Liver (tissue), 9 donors: Measurements from ENCODE around the gene C22orf31. TPM values are rescaled to one million over a fixed set of nuclear protein-coding genes. Genes with fewer than 3 reads are reported as not detected.

Source experiments
- DNase-seq: peaks from one replicate; pipeline ENCODE4 v3.0.0-alpha.2; 2017; ENCODE audit warnings: low spot score
- H3K27ac ChIP-seq, 2 donors: one replicate each; pipeline ENCODE4 v1.7.0; 2013; ENCODE audit warnings: inconsistent platforms in 2 of 2, low read length in 2 of 2, control low read depth in 1 of 2, low read depth in 1 of 2, mild to moderate bottlenecking in 1 of 2
- H3K27me3 ChIP-seq, 4 donors: one replicate each; pipeline versions ENCODE4 v1.6.1 to v1.7.0; 2013; ENCODE audit warnings: low read length in 3 of 4, inconsistent platforms in 1 of 4, mild to moderate bottlenecking in 1 of 4, moderate library complexity in 1 of 4; ENCODE audit not compliant: control insufficient read depth in 4 of 4, insufficient read depth in 4 of 4
- H3K36me3 ChIP-seq, 4 donors: one replicate each; pipeline versions ENCODE4 v1.6.1 to v1.7.0; 2013; ENCODE audit warnings: low read length in 3 of 4, mild to moderate bottlenecking in 3 of 4, low read depth in 1 of 4, moderate library complexity in 1 of 4; ENCODE audit not compliant: control insufficient read depth in 4 of 4, insufficient read depth in 3 of 4
- H3K4me1 ChIP-seq, 4 donors: one replicate each; pipeline versions ENCODE4 v1.6.1 to v1.7.0; 2013; ENCODE audit warnings: low read length in 3 of 4, mild to moderate bottlenecking in 3 of 4, moderate library complexity in 1 of 4; ENCODE audit not compliant: control insufficient read depth in 4 of 4, insufficient read depth in 4 of 4
- H3K4me3 ChIP-seq, 3 donors: one replicate each; pipeline versions ENCODE4 v1.6.1 to v1.7.0; 2013; ENCODE audit warnings: low read length in 3 of 3, control low read depth in 1 of 3, low read depth in 1 of 3, mild to moderate bottlenecking in 1 of 3
- H3K9ac ChIP-seq, 2 donors: one replicate each; pipeline ENCODE4 v1.7.0; 2013; ENCODE audit warnings: low read length in 2 of 2, mild to moderate bottlenecking in 2 of 2, moderate library complexity in 2 of 2, control low read depth in 1 of 2, low read depth in 1 of 2
- H3K9me3 ChIP-seq, 4 donors: one replicate each; pipeline versions ENCODE4 v1.6.1 to v1.7.0; 2013; ENCODE audit warnings: low read length in 3 of 4; ENCODE audit not compliant: control insufficient read depth in 4 of 4
- EGR1 ChIP-seq, 2 donors: IDR thresholded peaks; 2 replicates each; pipeline ENCODE4 v1.6.1; 2016 to 2018; ENCODE audit warnings: antibody characterized with exemption in 2 of 2, low read depth in 2 of 2
- FOXA1 ChIP-seq: IDR thresholded peaks from 2 replicates; pipeline ENCODE4 v1.6.1; 2016; ENCODE audit warnings: antibody characterized with exemption
- FOXA2 ChIP-seq: IDR thresholded peaks from 2 replicates; pipeline ENCODE4 v1.6.1; 2016; ENCODE audit warnings: antibody characterized with exemption
- GABPA ChIP-seq, 2 donors: IDR thresholded peaks in 1 of 2; conservative IDR thresholded peaks in 1 of 2; 2 replicates each; pipeline ENCODE4 v1.6.1; 2016; ENCODE audit warnings: antibody characterized with exemption in 2 of 2, mild to moderate bottlenecking in 1 of 2, moderate library complexity in 1 of 2
- HNF4A ChIP-seq, 2 donors: conservative IDR thresholded peaks; 2 replicates each; pipeline ENCODE4 v1.6.1; 2016; ENCODE audit warnings: antibody characterized with exemption in 2 of 2, mild to moderate bottlenecking in 2 of 2
- HNF4G ChIP-seq: IDR thresholded peaks from 2 replicates; pipeline ENCODE4 v1.6.1; 2016; ENCODE audit warnings: antibody characterized with exemption
- NR2F2 ChIP-seq: IDR thresholded peaks from 2 replicates; pipeline ENCODE4 v1.6.1; 2016; ENCODE audit warnings: antibody characterized with exemption
- RAD21 ChIP-seq, 2 donors: IDR thresholded peaks; 2 replicates each; pipeline ENCODE4 v1.6.1; 2016; ENCODE audit warnings: antibody characterized with exemption in 2 of 2, mild to moderate bottlenecking in 2 of 2
- REST ChIP-seq: IDR thresholded peaks from 2 replicates; pipeline ENCODE4 v1.6.1; 2016; ENCODE audit warnings: antibody characterized with exemption, mild to moderate bottlenecking
- RXRA ChIP-seq, 2 donors: IDR thresholded peaks; 2 replicates each; pipeline ENCODE4 v1.6.1; 2017 to 2018; ENCODE audit warnings: antibody characterized with exemption in 2 of 2, mild to moderate bottlenecking in 1 of 2
- SP1 ChIP-seq: IDR thresholded peaks from 2 replicates; pipeline ENCODE4 v1.6.1; 2018; ENCODE audit warnings: antibody characterized with exemption, mild to moderate bottlenecking
- TAF1 ChIP-seq: conservative IDR thresholded peaks from 2 replicates; pipeline ENCODE4 v1.6.1; 2016; ENCODE audit warnings: antibody characterized with exemption, mild to moderate bottlenecking
- YY1 ChIP-seq: IDR thresholded peaks from 2 replicates; pipeline ENCODE4 v1.6.1; 2016; ENCODE audit warnings: antibody characterized with exemption, mild to moderate bottlenecking
- WGBS: extraction: QIAGEN DNeasy Blood & Tissue Kit; methylation state at CpG from one replicate; pipeline ENCODE4 v1.1.7; 2013; 5-methylcytosine and 5-hydroxymethylcytosine counted together
- polyA plus RNA-seq, 2 donors: library from polyadenylated mRNA; stranded (reverse) in 1 of 2; unstranded in 1 of 2; fragments of 200-250 nt in 1 of 2; fragments of >200 nt in 1 of 2; fragmentation: Nextera tagmentation in 1 of 2; extraction: Ambion mirVana in 1 of 2; gene quantifications; one replicate each; pipeline versions ENCODE4 v1.2.1 to v1.2.3, GENCODE V29; 2013 to 2015
- total RNA-seq, 2 donors: library from RNA; depleted of rRNA; stranded (reverse); fragments of >200 nt; gene quantifications; one replicate each; pipeline ENCODE4 v1.2.3, GENCODE V29; 2014
- TF ChIP-seq, protein P1 (sequence below): IDR thresholded peaks from 2 replicates; pipeline ENCODE4 v1.6.1; 2016; ENCODE audit warnings: antibody characterized with exemption
- TF ChIP-seq, protein P2 (sequence below): IDR thresholded peaks from 2 replicates; pipeline ENCODE4 v1.6.1; 2016; ENCODE audit warnings: antibody characterized with exemption
- TF ChIP-seq, protein P3 (sequence below): IDR thresholded peaks from 2 replicates; pipeline ENCODE4 v1.6.1; 2016; ENCODE audit warnings: antibody characterized with exemption
- donor health status: healthy.
- donor health status: healthy.
- donor health status: healthy.
- donor health status: healthy.
- donor health status: healthy.

The C22orf31 gene
- total and polyA plus RNA-seq, 4 donors = 0.14 TPM; not detected in 3

GRCh38 chr22:29072193-29072978 lies 10.8 kb upstream of the C22orf31 start (continued):
- TF ChIP-seq EGR1 (IDR thresholded peaks at IDR 0.05; ENCODE audit: low read depth in 2 of 2) = no peak

DNA sequence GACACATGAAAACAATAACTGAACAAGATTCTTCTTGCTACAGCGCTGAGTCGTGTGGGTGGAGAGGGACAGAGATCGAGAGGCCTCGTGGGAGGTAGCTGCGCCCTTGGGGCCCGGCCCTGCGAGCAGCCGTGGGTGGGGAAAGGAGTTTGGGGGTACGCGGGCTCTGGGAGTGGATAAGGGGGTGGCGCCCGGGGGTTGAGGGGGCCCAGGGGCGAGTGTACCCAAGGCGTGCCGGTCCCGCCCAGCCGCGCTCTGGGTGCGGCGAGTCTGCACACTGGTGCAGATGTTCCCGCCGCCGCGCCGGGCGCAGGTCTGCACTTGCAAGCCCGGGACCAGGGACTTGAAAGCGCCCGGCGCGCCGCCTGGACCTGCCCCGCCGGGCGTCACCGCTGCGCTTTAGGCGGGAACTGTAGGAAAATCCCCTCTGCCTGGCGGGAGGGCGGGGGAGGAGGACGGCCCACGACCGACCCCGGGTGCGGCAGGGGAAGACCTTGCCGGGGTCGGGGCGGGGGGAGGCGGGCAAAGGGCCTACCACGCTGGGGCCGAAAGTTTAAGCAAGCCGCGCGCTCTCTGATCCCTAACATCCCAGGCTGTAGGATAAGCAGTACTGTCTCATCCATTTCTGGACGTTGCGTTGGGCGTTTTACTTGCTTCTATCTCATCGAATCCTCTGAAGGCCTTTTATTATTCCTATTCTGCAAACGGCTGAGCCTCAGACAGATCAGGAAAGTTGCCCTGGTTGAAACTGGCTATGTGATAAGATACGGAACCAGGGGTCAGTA lies 9.8 kb upstream of the C22orf31 start:
- no peaks in the 10 kb centered on the region for H3K36me3 ChIP-seq
- WGBS = 4% methylated on average over 60 of the region's 60 CpGs
- peak; percentile 87 for DNase-seq
- peaks cover 5 to 30% (median 19%) of the 10 kb centered on the region in 4 donors for H3K4me1 ChIP-seq
- TF ChIP-seq RXRA (IDR thresholded peaks at IDR 0.05) (no peak), FOXA2 (no peak), SP1 (no peak), TAF1 (no peak), RAD21 (IDR thresholded peaks at IDR 0.05) (no peak), REST (no peak), HNF4A (conservative IDR thresholded peaks at IDR 0.05) (no peak), YY1 (no peak), HNF4G (no peak), EGR1 (IDR thresholded peaks at IDR 0.05; ENCODE audit: low read depth in 2 of 2) (no peak), FOXA1 (no peak), NR2F2 (no peak), GABPA (IDR thresholded peaks at IDR 0.05 in 1 of 2, conservative IDR thresholded peaks at IDR 0.05 in 1 of 2) (no peak)
- TF ChIP-seq, protein P1, sequence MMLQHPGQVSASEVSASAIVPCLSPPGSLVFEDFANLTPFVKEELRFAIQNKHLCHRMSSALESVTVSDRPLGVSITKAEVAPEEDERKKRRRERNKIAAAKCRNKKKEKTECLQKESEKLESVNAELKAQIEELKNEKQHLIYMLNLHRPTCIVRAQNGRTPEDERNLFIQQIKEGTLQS = no peak
- TF ChIP-seq, protein P2, sequence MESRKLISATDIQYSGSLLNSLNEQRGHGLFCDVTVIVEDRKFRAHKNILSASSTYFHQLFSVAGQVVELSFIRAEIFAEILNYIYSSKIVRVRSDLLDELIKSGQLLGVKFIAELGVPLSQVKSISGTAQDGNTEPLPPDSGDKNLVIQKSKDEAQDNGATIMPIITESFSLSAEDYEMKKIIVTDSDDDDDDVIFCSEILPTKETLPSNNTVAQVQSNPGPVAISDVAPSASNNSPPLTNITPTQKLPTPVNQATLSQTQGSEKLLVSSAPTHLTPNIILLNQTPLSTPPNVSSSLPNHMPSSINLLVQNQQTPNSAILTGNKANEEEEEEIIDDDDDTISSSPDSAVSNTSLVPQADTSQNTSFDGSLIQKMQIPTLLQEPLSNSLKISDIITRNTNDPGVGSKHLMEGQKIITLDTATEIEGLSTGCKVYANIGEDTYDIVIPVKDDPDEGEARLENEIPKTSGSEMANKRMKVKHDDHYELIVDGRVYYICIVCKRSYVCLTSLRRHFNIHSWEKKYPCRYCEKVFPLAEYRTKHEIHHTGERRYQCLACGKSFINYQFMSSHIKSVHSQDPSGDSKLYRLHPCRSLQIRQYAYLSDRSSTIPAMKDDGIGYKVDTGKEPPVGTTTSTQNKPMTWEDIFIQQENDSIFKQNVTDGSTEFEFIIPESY = no peak
- TF ChIP-seq, protein P3, sequence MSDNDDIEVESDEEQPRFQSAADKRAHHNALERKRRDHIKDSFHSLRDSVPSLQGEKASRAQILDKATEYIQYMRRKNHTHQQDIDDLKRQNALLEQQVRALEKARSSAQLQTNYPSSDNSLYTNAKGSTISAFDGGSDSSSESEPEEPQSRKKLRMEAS = no peak
- H3K27ac ChIP-seq = peak overlapping the region in 1 of 2 donors; percentile 66
- H3K27me3 ChIP-seq = no peaks in the 10 kb centered on the region
- no peak overlapping the region for H3K9ac ChIP-seq
- peak overlapping the region; percentile 1 to 59 (median 40) for H3K4me3 ChIP-seq
- H3K9me3 ChIP-seq = no peaks in the 10 kb centered on the region
